HEK293 (cell line): ENCODE results near the gene LRRC26.

Experiments
- CTCF ChIA-PET: fragments of 350-600 bp; formaldehyde crosslinking; extraction: SDS; loops from one replicate; lab custom pipeline; 2021; ENCODE audit warnings: antibody characterized with exemption; lab: Yijun Ruan, JAX
- POLR2A ChIA-PET: fragments of 300-600 bp; formaldehyde crosslinking; extraction: SDS; loops from one replicate; lab custom pipeline; 2020; ENCODE audit warnings: antibody characterized with exemption, inconsistent platforms; lab: Yijun Ruan, JAX
- H3K27ac ChIP-seq: fragments of 200-500 bp; sonication (Bioruptor generic); 2 replicates; pipeline ENCODE4 v1.5.1; 2014; ENCODE audit warnings: low read depth, low read length, control low read depth, inconsistent platforms; ENCODE audit errors: extremely low read depth
- H3K36me3 ChIP-seq, 2 experiments: fragments of 200-500 bp in 1 of 2; sonication (Bioruptor generic) in 1 of 2; 1 replicate in 1 of 2; 2 replicates in 1 of 2; pipeline ENCODE4 v1.5.1; 2014 to 2017; ENCODE audit warnings: inconsistent platforms in 2 of 2, low read length in 2 of 2; ENCODE audit not compliant: control insufficient read depth in 2 of 2, insufficient read depth in 1 of 2
- H3K4me1 ChIP-seq: fragments of 200-500 bp; sonication (Bioruptor generic); 2 replicates; pipeline ENCODE4 v1.5.1; 2014; ENCODE audit warnings: mild to moderate bottlenecking, low read length, inconsistent platforms; ENCODE audit not compliant: control insufficient read depth, insufficient read depth
- H3K4me3 ChIP-seq: 2 replicates; pipeline ENCODE4 v1.5.1; 2011; ENCODE audit warnings: low read depth, mild to moderate bottlenecking, control low read depth, low read length, moderate library complexity
- H3K9me3 ChIP-seq: fragments of 200-500 bp; sonication (Bioruptor generic); 2 replicates; pipeline ENCODE4 v1.5.1; 2014; ENCODE audit warnings: low read depth, low read length, inconsistent platforms; ENCODE audit not compliant: control insufficient read depth, insufficient read depth
- GLIS2 ChIP-seq: fragments of 450-650 bp; formaldehyde crosslinking; IDR thresholded peaks from 2 replicates; pipeline ENCODE4 v1.5.1; 2016; ENCODE audit warnings: missing biosample characterization, missing genetic modification characterization
- SP7 ChIP-seq: fragments of 450-650 bp; formaldehyde crosslinking; IDR thresholded peaks from 2 replicates; pipeline ENCODE4 v1.5.1; 2016; ENCODE audit warnings: missing biosample characterization, missing genetic modification characterization
- ZNF148 ChIP-seq: fragments of 450-650 bp; formaldehyde crosslinking; IDR thresholded peaks from 2 replicates; pipeline ENCODE4 v1.5.0; 2017; ENCODE audit warnings: missing biosample characterization, missing genetic modification characterization, borderline replicate concordance
- ZNF174 ChIP-seq: fragments of 450-650 bp; formaldehyde crosslinking; IDR thresholded peaks from 2 replicates; pipeline ENCODE4 v1.5.0; 2017; ENCODE audit warnings: missing biosample characterization, mild to moderate bottlenecking, missing genetic modification characterization
- ZNF19 ChIP-seq: fragments of 450-650 bp; formaldehyde crosslinking; IDR thresholded peaks from 2 replicates; pipeline ENCODE4; 2016; ENCODE audit warnings: missing biosample characterization, missing genetic modification characterization, low read depth
- ZNF2 ChIP-seq: fragments of 450-650 bp; formaldehyde crosslinking; IDR thresholded peaks from 2 replicates; pipeline ENCODE4 v1.5.1; 2016; ENCODE audit warnings: missing biosample characterization, missing genetic modification characterization
- ZNF23 ChIP-seq: fragments of 450-650 bp; formaldehyde crosslinking; IDR thresholded peaks from 2 replicates; pipeline ENCODE4 v1.5.1; 2016; ENCODE audit warnings: missing biosample characterization, missing genetic modification characterization, borderline replicate concordance
- ZNF311 ChIP-seq: fragments of 450-650 bp; formaldehyde crosslinking; IDR thresholded peaks from 2 replicates; pipeline ENCODE4 v1.5.1; 2017; ENCODE audit warnings: missing biosample characterization, missing genetic modification characterization, borderline replicate concordance
- ZNF391 ChIP-seq: fragments of 450-650 bp; formaldehyde crosslinking; IDR thresholded peaks from 2 replicates; pipeline ENCODE4 v1.5.1; 2016; ENCODE audit warnings: low read depth, missing biosample characterization, missing genetic modification characterization, borderline replicate concordance
- ZNF394 ChIP-seq: fragments of 450-650 bp; formaldehyde crosslinking; IDR thresholded peaks from 2 replicates; pipeline ENCODE4 v1.5.1; 2016; ENCODE audit warnings: missing biosample characterization, missing genetic modification characterization, mild to moderate bottlenecking, moderate library complexity, borderline replicate concordance
- ZNF449 ChIP-seq: fragments of 450-650 bp; formaldehyde crosslinking; IDR thresholded peaks from 2 replicates; pipeline ENCODE4 v1.5.1; 2017; ENCODE audit warnings: missing biosample characterization, mild to moderate bottlenecking, missing genetic modification characterization, moderate library complexity
- ZNF48 ChIP-seq: fragments of 450-650 bp; formaldehyde crosslinking; IDR thresholded peaks from 2 replicates; pipeline ENCODE4 v1.5.1; 2016; ENCODE audit warnings: missing biosample characterization, missing genetic modification characterization
- ZNF544 ChIP-seq: fragments of 450-650 bp; formaldehyde crosslinking; IDR thresholded peaks from 2 replicates; pipeline ENCODE4 v1.5.0; 2017; ENCODE audit warnings: missing biosample characterization, missing genetic modification characterization
- ZNF626 ChIP-seq: fragments of 450-650 bp; sonication (Bioruptor Pico); formaldehyde crosslinking; IDR thresholded peaks from 2 replicates; pipeline ENCODE4 v1.5.1; 2018; ENCODE audit warnings: missing biosample characterization, missing genetic modification characterization, inconsistent platforms
- ZNF654 ChIP-seq: fragments of 450-650 bp; formaldehyde crosslinking; IDR thresholded peaks from 2 replicates; pipeline ENCODE4 v1.5.1; 2016; ENCODE audit warnings: low read depth, missing biosample characterization, missing genetic modification characterization
- ZNF664 ChIP-seq: fragments of 450-650 bp; formaldehyde crosslinking; IDR thresholded peaks from 2 replicates; pipeline ENCODE4 v1.5.1; 2016; ENCODE audit warnings: missing biosample characterization, missing genetic modification characterization
- ZSCAN4 ChIP-seq: fragments of 450-650 bp; formaldehyde crosslinking; IDR thresholded peaks from 2 replicates; pipeline ENCODE4 v1.5.1; 2017; ENCODE audit warnings: missing biosample characterization, missing genetic modification characterization
- TF ChIP-seq, protein P1 (sequence below): fragments of 450-650 bp; formaldehyde crosslinking; IDR thresholded peaks from 2 replicates; pipeline ENCODE4 v1.5.1; 2016; ENCODE audit warnings: missing biosample characterization, missing genetic modification characterization
- TF ChIP-seq, protein P2 (sequence below): fragments of 450-650 bp; formaldehyde crosslinking; IDR thresholded peaks from 2 replicates; pipeline ENCODE4 v1.5.1; 2016; ENCODE audit warnings: missing biosample characterization, missing genetic modification characterization
- TF ChIP-seq, protein P3 (sequence below): fragments of 450-650 bp; formaldehyde crosslinking; IDR thresholded peaks from 2 replicates; pipeline ENCODE4 v1.5.1; 2016; ENCODE audit warnings: missing biosample characterization, missing genetic modification characterization
- TF ChIP-seq, protein P4 (sequence below): fragments of 450-650 bp; formaldehyde crosslinking; IDR thresholded peaks from 2 replicates; pipeline ENCODE4 v1.5.1; 2016; ENCODE audit warnings: missing biosample characterization, missing genetic modification characterization

Gene LRRC26

DNA sequence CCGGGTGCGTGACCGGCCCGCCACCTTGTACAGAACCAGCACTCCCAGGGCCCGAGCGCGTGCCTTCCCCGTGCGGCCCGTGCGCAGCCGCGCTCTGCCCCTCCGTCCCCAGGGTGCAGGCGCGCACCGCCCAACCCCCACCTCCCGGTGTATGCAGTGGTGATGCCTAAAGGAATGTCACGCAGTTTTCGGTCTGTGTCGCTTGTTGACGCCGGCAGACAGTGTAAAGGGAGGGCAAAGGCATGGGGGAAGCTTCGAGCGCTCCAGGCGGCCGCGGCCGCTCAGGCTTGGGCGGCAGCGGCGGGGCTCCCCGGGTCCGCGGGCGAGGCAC lies 1.3 kb downstream of the LRRC26 start (continued):
- TF ChIP-seq, protein P1, sequence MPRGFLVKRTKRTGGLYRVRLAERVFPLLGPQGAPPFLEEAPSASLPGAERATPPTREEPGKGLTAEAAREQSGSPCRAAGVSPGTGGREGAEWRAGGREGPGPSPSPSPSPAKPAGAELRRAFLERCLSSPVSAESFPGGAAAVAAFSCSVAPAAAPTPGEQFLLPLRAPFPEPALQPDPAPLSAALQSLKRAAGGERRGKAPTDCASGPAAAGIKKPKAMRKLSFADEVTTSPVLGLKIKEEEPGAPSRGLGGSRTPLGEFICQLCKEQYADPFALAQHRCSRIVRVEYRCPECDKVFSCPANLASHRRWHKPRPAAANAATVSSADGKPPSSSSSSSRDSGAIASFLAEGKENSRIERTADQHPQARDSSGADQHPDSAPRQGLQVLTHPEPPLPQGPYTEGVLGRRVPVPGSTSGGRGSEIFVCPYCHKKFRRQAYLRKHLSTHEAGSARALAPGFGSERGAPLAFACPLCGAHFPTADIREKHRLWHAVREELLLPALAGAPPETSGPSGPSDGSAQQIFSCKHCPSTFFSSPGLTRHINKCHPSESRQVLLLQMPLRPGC (tag by site-specific recombination) = peak; percentile 32; the same call in 1 of the 2 replicates
- TF ChIP-seq ZNF664 (tag by site-specific recombination) (no peak), ZNF544 (tag by site-specific recombination) (no peak), ZNF311 (no peak), ZNF148 (tag by site-specific recombination) (no peak), ZNF391 (no peak), ZNF394 (no peak), ZNF626 (tag by site-specific recombination) (no peak), ZNF23 (tag by site-specific recombination) (no peak), ZNF174 (tag by site-specific recombination) (no peak), ZNF19 (tag by site-specific recombination) (no peak)
- TF ChIP-seq, protein P2, sequence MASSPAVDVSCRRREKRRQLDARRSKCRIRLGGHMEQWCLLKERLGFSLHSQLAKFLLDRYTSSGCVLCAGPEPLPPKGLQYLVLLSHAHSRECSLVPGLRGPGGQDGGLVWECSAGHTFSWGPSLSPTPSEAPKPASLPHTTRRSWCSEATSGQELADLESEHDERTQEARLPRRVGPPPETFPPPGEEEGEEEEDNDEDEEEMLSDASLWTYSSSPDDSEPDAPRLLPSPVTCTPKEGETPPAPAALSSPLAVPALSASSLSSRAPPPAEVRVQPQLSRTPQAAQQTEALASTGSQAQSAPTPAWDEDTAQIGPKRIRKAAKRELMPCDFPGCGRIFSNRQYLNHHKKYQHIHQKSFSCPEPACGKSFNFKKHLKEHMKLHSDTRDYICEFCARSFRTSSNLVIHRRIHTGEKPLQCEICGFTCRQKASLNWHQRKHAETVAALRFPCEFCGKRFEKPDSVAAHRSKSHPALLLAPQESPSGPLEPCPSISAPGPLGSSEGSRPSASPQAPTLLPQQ = no peak
- TF ChIP-seq, protein P3, sequence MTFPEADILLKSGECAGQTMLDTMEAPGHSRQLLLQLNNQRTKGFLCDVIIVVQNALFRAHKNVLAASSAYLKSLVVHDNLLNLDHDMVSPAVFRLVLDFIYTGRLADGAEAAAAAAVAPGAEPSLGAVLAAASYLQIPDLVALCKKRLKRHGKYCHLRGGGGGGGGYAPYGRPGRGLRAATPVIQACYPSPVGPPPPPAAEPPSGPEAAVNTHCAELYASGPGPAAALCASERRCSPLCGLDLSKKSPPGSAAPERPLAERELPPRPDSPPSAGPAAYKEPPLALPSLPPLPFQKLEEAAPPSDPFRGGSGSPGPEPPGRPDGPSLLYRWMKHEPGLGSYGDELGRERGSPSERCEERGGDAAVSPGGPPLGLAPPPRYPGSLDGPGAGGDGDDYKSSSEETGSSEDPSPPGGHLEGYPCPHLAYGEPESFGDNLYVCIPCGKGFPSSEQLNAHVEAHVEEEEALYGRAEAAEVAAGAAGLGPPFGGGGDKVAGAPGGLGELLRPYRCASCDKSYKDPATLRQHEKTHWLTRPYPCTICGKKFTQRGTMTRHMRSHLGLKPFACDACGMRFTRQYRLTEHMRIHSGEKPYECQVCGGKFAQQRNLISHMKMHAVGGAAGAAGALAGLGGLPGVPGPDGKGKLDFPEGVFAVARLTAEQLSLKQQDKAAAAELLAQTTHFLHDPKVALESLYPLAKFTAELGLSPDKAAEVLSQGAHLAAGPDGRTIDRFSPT (tag by site-specific recombination) = no peak
- TF ChIP-seq, protein P4, sequence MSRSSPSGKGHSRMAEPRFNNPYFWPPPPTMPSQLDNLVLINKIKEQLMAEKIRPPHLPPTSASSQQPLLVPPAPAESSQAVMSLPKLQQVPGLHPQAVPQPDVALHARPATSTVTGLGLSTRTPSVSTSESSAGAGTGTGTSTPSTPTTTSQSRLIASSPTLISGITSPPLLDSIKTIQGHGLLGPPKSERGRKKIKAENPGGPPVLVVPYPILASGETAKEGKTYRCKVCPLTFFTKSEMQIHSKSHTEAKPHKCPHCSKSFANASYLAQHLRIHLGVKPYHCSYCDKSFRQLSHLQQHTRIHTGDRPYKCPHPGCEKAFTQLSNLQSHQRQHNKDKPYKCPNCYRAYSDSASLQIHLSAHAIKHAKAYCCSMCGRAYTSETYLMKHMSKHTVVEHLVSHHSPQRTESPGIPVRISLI (tag by site-specific recombination) = no peak

DNA sequence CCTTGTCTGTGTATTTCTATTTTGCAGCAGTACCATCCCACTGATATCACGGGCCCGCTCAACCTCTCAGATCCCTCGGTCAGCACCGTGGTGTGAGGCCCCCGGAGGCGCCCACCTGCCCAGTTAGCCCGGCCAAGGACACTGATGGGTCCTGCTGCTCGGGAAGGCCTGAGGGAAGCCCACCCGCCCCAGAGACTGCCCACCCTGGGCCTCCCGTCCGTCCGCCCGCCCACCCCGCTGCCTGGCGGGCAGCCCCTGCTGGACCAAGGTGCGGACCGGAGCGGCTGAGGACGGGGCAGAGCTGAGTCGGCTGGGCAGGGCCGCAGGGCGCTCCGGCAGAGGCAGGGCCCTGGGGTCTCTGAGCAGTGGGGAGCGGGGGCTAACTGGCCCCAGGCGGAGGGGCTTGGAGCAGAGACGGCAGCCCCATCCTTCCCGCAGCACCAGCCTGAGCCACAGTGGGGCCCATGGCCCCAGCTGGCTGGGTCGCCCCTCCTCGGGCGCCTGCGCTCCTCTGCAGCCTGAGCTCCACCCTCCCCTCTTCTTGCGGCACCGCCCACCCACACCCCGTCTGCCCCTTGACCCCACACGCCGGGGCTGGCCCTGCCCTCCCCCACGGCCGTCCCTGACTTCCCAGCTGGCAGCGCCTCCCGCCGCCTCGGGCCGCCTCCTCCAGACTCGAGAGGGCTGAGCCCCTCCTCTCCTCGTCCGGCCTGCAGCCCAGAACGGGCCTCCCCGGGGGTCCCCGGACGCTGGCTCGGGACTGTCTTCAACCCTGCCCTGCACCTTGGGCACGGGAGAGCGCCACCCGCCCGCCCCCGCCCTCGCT lies 1.9 kb downstream of the LRRC26 start:
- no peaks in the 10 kb centered on the region for H3K9me3 ChIP-seq
- no peaks in the 10 kb centered on the region; the same call in 1 of the 2 replicates for H3K4me1 ChIP-seq
- no peak overlapping the region for H3K27ac ChIP-seq
- no peaks in the 10 kb centered on the region for H3K36me3 ChIP-seq
- H3K4me3 ChIP-seq = no peak overlapping the region; the same call in 1 of the 2 replicates
- ChIA-PET CTCF (interaction anchor here (1.6 kb wide), 1 partner anchor 22 kb away, joined by 4 read pairs; no protein-coding TSS in a partner anchor), POLR2A (interaction anchor here (0.6 to 7.4 kb wide), 8 partner anchors 8 to 89 kb away, joined by 3 to 53 read pairs (median 6); partner anchors contain the start of genes ANAPC2 and SSNA1)
- TF ChIP-seq ZSCAN4 (tag by site-specific recombination) (no peak), ZNF449 (tag by site-specific recombination) (no peak), SP7 (tag by site-specific recombination) (peak; percentile 66), ZNF2 (tag by site-specific recombination) (no peak), ZNF391 (0 out of 2 replicates have a peak, but pooled peaks have one; percentile 35), GLIS2 (peak; percentile 94), ZNF48 (tag by site-specific recombination) (no peak), ZNF654 (tag by site-specific recombination) (no peak)
- TF ChIP-seq, protein P1 (tag by site-specific recombination) = no peak
